HepG2 (cell line): ENCODE data around the gene HSD3B7. TPM values are rescaled to one million over a fixed set of nuclear protein-coding genes. Genes with fewer than 3 reads are reported as not detected.

Source experiments
- ATAC-seq: fragments of 200-7000 bp; cut with Tn5 transposase; 3 replicates; pipeline ENCODE4 v1.9.1; 2020; ENCODE audit warnings: mild to moderate bottlenecking, moderate library complexity
- BruUV-seq: library from RNA; stranded (reverse); fragments of 400-500 nt; replicated peaks from 2 replicates; lab custom pipeline; 2021; lab: Mats Ljungman, UMichigan
- CTCF ChIA-PET: fragments of 300-600 bp; formaldehyde crosslinking; extraction: SDS; loops from one replicate; lab custom pipeline; 2021; ENCODE audit warnings: low total read pairs, inconsistent platforms, low intra/inter-chr PET ratio; lab: Yijun Ruan, JAX
- POLR2A ChIA-PET: fragments of 350-600 bp; sonication (Branson Sonifier 250); formaldehyde crosslinking; loops from one replicate; lab custom pipeline; 2020; ENCODE audit warnings: antibody characterized with exemption, inconsistent platforms; lab: Yijun Ruan, JAX
- DNase-seq: peaks from one replicate; pipeline ENCODE4 v3.0.0-alpha.2; 2015; ENCODE audit warnings: low spot score
- FAIRE-seq: peaks from 3 replicates; lab custom pipeline; 2011; peaks lifted over from hg19 to GRCh38; lab: Jason Lieb, UNC
- H2AFZ ChIP-seq: one replicate; pipeline ENCODE4 v1.6.1; 2011; ENCODE audit warnings: low read length, inconsistent platforms
- H3K27ac ChIP-seq: fragments of 300-600 bp; 3 replicates; pipeline ENCODE4 v1.8.0; 2011; ENCODE audit warnings: mixed run types, mild to moderate bottlenecking, mixed read lengths, low read length, inconsistent platforms; ENCODE audit not compliant: insufficient read depth; ENCODE audit errors: extremely low read length
- H3K27me3 ChIP-seq, 2 experiments: fragments of 200-600 bp in 1 of 2; 2 replicates in 1 of 2; 3 replicates in 1 of 2; pipeline versions ENCODE4 v1.6.0 to v1.8.0; 2011; ENCODE audit warnings: low read length in 2 of 2, mild to moderate bottlenecking in 2 of 2, moderate library complexity in 2 of 2, inconsistent platforms in 1 of 2; ENCODE audit not compliant: insufficient read depth in 2 of 2, control insufficient read depth in 1 of 2
- H3K36me3 ChIP-seq, 2 experiments: fragments of 200-600 bp in 1 of 2; replicated peaks in 1 of 2; 2 replicates in 1 of 2; 3 replicates in 1 of 2; pipeline versions ENCODE4 v1.5.1 to v1.8.0; 2011; ENCODE audit warnings: low read length in 2 of 2, inconsistent platforms in 1 of 2; ENCODE audit not compliant: insufficient read depth in 2 of 2, control insufficient read depth in 1 of 2
- H3K4me1 ChIP-seq: 2 replicates; pipeline ENCODE4 v1.5.1; 2012; ENCODE audit warnings: low read length, inconsistent platforms; ENCODE audit not compliant: insufficient read depth
- H3K4me2 ChIP-seq: 2 replicates; pipeline ENCODE4 v1.6.0; 2011; ENCODE audit warnings: low read depth, low read length, inconsistent platforms
- H3K4me3 ChIP-seq, 3 experiments: fragments of 200-600 bp in 1 of 3; sonication (generic), shearing (Covaris generic) in 1 of 3; replicated peaks in 1 of 3; 2 replicates each; pipeline ENCODE4 v1.5.1; 2011 to 2016; ENCODE audit warnings: low read length in 3 of 3, inconsistent platforms in 2 of 3, low read depth in 2 of 3, mild to moderate bottlenecking in 2 of 3, control low read depth in 1 of 3, mixed read lengths in 1 of 3; ENCODE audit not compliant: insufficient read depth in 1 of 3
- H3K79me2 ChIP-seq: one replicate; pipeline ENCODE4 v1.6.1; 2011; ENCODE audit warnings: low read length, inconsistent platforms; ENCODE audit not compliant: insufficient read depth
- H3K9ac ChIP-seq: 2 replicates; pipeline ENCODE4 v1.6.0; 2011; ENCODE audit warnings: mild to moderate bottlenecking, low read depth, low read length, inconsistent platforms; ENCODE audit not compliant: insufficient read depth
- H3K9me3 ChIP-seq: 2 replicates; pipeline ENCODE4 v1.5.1; 2012; ENCODE audit warnings: mild to moderate bottlenecking, low read length
- H4K20me1 ChIP-seq: 2 replicates; pipeline ENCODE4 v1.6.0; 2011; ENCODE audit warnings: inconsistent platforms, mild to moderate bottlenecking, low read length, moderate library complexity; ENCODE audit not compliant: insufficient read depth
- LCORL ChIP-seq, 2 experiments: fragments of 450-650 bp in 1 of 2; sonication (generic) in 1 of 2; formaldehyde crosslinking in 1 of 2; IDR thresholded peaks; 2 replicates each; pipeline versions ENCODE4 v1.5.0 to v1.6.1; 2017 to 2020; ENCODE audit warnings: antibody characterized with exemption in 1 of 2, missing genetic modification reagents in 1 of 2
- MBD4 ChIP-seq: IDR thresholded peaks from 2 replicates; pipeline ENCODE4 v1.6.1; 2012; ENCODE audit warnings: low read length, inconsistent platforms, borderline replicate concordance
- RXRA ChIP-seq: sonication (generic); formaldehyde crosslinking; IDR thresholded peaks from 2 replicates; pipeline ENCODE4 v1.5.1; 2020; ENCODE audit warnings: missing genetic modification reagents
- SOX13 ChIP-seq, 3 experiments: fragments of 450-650 bp in 1 of 3; sonication (generic) in 1 of 3; formaldehyde crosslinking in 1 of 3; IDR thresholded peaks in 2 of 3; conservative IDR thresholded peaks in 1 of 3; 2 replicates each; pipeline versions ENCODE4 v1.5.0 to v1.6.1; 2016 to 2020; ENCODE audit warnings: antibody characterized with exemption in 1 of 3, mild to moderate bottlenecking in 1 of 3, missing compliant biosample characterization in 1 of 3, missing genetic modification reagents in 1 of 3, moderate library complexity in 1 of 3
- ZNF256 ChIP-seq: sonication (generic); formaldehyde crosslinking; conservative IDR thresholded peaks from 2 replicates; pipeline ENCODE4 v1.4.0; 2020; ENCODE audit warnings: missing genetic modification reagents
- ZNF296 ChIP-seq: sonication (generic); formaldehyde crosslinking; conservative IDR thresholded peaks from 2 replicates; pipeline ENCODE4 v1.5.0; 2020; ENCODE audit warnings: mild to moderate bottlenecking, missing genetic modification reagents
- ZNF441 ChIP-seq: sonication (generic); formaldehyde crosslinking; IDR thresholded peaks from 2 replicates; pipeline ENCODE4 v1.7.0; 2021; ENCODE audit warnings: missing genetic modification reagents, borderline replicate concordance
- ZNF556 ChIP-seq: sonication (generic); formaldehyde crosslinking; IDR thresholded peaks from 2 replicates; pipeline ENCODE4 v1.4.0; 2020; ENCODE audit warnings: mild to moderate bottlenecking, missing genetic modification reagents, borderline replicate concordance
- ZSCAN30 ChIP-seq: sonication (generic); formaldehyde crosslinking; IDR thresholded peaks from 2 replicates; pipeline ENCODE4 v1.5.0; 2020; ENCODE audit warnings: mild to moderate bottlenecking, missing genetic modification reagents
- WGBS: methylation state at CpG from one replicate; pipeline ENCODE4 v1.1.6; 2017; ENCODE audit warnings: low lambda C conversion rate; 5-methylcytosine and 5-hydroxymethylcytosine counted together
- in situ Hi-C: cut with HindIII; loops from 2 replicates; pipeline ENCODE4 v1.10.0; 2017; ENCODE audit warnings: low pct_unique_long_range_greater_than_20kb; ENCODE audit not compliant: extremely low pct_ligation_motif_present
- intact Hi-C: fragments of 100-400 bp; cut with micrococcal nuclease; formaldehyde crosslinking; loops from one replicate; pipeline ENCODE4 v1.10.0; 2022; ENCODE audit not compliant: unreplicated experiment
- polyA plus RNA-seq, 8 experiments: library from polyadenylated mRNA; depleted of rRNA in 3 of 8; stranded (reverse) in 7 of 8; unstranded in 1 of 8; fragments of >200 nt; fragmentation: Illumina TruSeq in 4 of 8; extraction: Trizol in 4 of 8; gene quantifications; 2 replicates each; pipeline versions ENCODE4 v1.2.1 to v1.2.3, GENCODE V29; 2011 to 2016; ENCODE audit warnings: low read depth in 4 of 8, missing spikeins in 1 of 8, mixed read lengths in 1 of 8; ENCODE audit not compliant: insufficient read depth in 1 of 8
- total RNA-seq, 5 experiments: library from RNA; depleted of rRNA; stranded (reverse); fragments of >200 nt; fragmentation: Illumina TruSeq; extraction: Trizol; gene quantifications; 2 replicates each; pipeline ENCODE4 v1.2.3, GENCODE V29; 2016; ENCODE audit warnings: low read depth in 1 of 5
- TF ChIP-seq, protein P1 (sequence below), 2 experiments: IDR thresholded peaks; 2 replicates each; pipeline ENCODE4 v1.6.1; 2011 to 2012; ENCODE audit warnings: low read length in 2 of 2, borderline replicate concordance in 1 of 2, low read depth in 1 of 2, mild to moderate bottlenecking in 1 of 2, moderate library complexity in 1 of 2
- TF ChIP-seq, protein P2 (sequence below): IDR thresholded peaks from 2 replicates; pipeline ENCODE4 v1.6.1; 2016; ENCODE audit warnings: low read depth
- TF ChIP-seq, protein P3 (sequence below): sonication (generic); IDR thresholded peaks from 2 replicates; pipeline ENCODE4 v1.6.1; 2016; ENCODE audit warnings: low read depth, borderline replicate concordance
- TF ChIP-seq, protein P4 (sequence below): sonication (generic); formaldehyde crosslinking; IDR thresholded peaks from 2 replicates; pipeline ENCODE4 v1.9.0; 2022; ENCODE audit warnings: low read depth, missing genetic modification reagents

Gene HSD3B7
- total and polyA plus RNA-seq, 2 of the 13 experiments (the other 11 are each of a cell fraction or from before 2014, with no cell fraction given): 32.9 to 69.7 TPM

DNA sequence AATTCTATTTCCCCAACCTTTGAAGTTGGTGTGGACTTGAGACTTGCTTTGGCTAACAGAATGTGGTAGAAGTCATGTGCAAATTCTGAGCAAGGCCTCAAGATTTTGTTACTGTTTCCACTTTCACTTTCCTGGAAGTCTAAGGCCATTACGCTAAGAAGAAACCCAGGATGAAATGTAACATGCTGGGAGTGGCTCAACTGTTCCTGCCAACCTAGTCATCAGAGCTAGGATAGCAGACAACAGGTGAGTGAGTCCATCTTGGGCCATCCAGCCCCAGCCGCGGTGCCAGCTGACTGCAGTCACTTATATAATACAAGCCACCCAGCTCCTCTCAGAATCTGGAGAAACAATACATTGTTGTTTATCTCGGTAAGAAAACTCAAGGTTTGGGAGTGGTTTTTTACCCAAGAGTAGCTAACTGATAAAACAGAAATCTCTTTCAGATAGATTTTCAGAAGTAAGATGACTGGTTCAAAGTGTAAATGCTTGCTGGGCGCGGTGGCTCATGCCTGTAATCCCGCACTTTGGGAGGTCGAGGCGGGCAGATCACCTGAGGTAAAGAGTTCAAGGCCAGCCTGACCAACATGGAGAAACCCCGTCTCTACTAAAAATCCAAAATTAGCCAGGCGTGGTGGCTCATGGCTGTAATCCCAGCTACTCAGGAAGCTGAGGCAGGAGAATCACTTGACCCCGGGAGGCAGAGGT lies 37.7 kb downstream of the HSD3B7 start:
- FAIRE-seq: no peak
- Histone ChIP-seq H2AFZ (no peak overlapping the region), H3K4me2 (peak overlapping the region; percentile 69), H3K27ac (peak overlapping the region; percentile 19), H3K27me3 (peaks cover 0 to 2% of the 10 kb centered on the region in 2 experiments; a peak in 1 of 5 replicates), H3K79me2 (no peaks in the 10 kb centered on the region), H3K9ac (no peak overlapping the region), H3K9me3 (no peaks in the 10 kb centered on the region), H3K36me3 (no peaks in the 10 kb centered on the region), H3K4me3 (peak overlapping the region in 2 of 3 experiments; percentile 19 to 43; a peak in 3 of 6 replicates), H4K20me1 (no peaks in the 10 kb centered on the region), H3K4me1 (peaks cover 51% of the 10 kb centered on the region)
- 6% methylated on average over 12 of the region's 12 CpGs for WGBS
- no TSS peak for BruUV-seq
- in situ Hi-C loops: no loop called here
- DNase-seq: peak; percentile 30
- POLR2A ChIA-PET: interaction anchor here (0.6 to 5.8 kb wide), 9 partner anchors 11 to 177 kb away, joined by 3 to 41 read pairs (median 8); partner anchors contain the start of genes KAT8, STX4, ZNF646 and ZNF668
- CTCF ChIA-PET: interaction anchor here (1.8 kb wide), 1 partner anchor 38 kb away, joined by 4 read pairs; the partner anchor contains the start of gene HSD3B7
- intact Hi-C loops: no loop called here
- ATAC-seq: peak; percentile 21; the same call in 2 of the 3 replicates
- TF ChIP-seq ZNF441 (CRISPR knock-in tag): no peak
- no peak for TF ChIP-seq ZSCAN30
- TF ChIP-seq SOX13 (IDR thresholded peaks at IDR 0.05): no peak
- TF ChIP-seq SOX13 (CRISPR knock-in tag; conservative IDR thresholded peaks at IDR 0.05 in 1 of 2, IDR thresholded peaks at IDR 0.05 in 1 of 2): 0 out of 4 replicates have a peak, but pooled peaks of 1 of the 2 experiments have one; percentile 22
- TF ChIP-seq ZNF556 (CRISPR knock-in tag): peak; percentile 45; the same call in 1 of the 2 replicates
- TF ChIP-seq ZNF256 (CRISPR knock-in tag): no peak
- TF ChIP-seq LCORL (IDR thresholded peaks at IDR 0.05): no peak
- TF ChIP-seq LCORL (CRISPR knock-in tag; IDR thresholded peaks at IDR 0.05): no peak
- TF ChIP-seq, protein P1, sequence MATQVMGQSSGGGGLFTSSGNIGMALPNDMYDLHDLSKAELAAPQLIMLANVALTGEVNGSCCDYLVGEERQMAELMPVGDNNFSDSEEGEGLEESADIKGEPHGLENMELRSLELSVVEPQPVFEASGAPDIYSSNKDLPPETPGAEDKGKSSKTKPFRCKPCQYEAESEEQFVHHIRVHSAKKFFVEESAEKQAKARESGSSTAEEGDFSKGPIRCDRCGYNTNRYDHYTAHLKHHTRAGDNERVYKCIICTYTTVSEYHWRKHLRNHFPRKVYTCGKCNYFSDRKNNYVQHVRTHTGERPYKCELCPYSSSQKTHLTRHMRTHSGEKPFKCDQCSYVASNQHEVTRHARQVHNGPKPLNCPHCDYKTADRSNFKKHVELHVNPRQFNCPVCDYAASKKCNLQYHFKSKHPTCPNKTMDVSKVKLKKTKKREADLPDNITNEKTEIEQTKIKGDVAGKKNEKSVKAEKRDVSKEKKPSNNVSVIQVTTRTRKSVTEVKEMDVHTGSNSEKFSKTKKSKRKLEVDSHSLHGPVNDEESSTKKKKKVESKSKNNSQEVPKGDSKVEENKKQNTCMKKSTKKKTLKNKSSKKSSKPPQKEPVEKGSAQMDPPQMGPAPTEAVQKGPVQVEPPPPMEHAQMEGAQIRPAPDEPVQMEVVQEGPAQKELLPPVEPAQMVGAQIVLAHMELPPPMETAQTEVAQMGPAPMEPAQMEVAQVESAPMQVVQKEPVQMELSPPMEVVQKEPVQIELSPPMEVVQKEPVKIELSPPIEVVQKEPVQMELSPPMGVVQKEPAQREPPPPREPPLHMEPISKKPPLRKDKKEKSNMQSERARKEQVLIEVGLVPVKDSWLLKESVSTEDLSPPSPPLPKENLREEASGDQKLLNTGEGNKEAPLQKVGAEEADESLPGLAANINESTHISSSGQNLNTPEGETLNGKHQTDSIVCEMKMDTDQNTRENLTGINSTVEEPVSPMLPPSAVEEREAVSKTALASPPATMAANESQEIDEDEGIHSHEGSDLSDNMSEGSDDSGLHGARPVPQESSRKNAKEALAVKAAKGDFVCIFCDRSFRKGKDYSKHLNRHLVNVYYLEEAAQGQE (IDR thresholded peaks at IDR 0.05; ENCODE audit: borderline replicate concordance in 1 of 2, low read depth in 1 of 2, low read length in 2 of 2): no peak
- TF ChIP-seq, protein P2, sequence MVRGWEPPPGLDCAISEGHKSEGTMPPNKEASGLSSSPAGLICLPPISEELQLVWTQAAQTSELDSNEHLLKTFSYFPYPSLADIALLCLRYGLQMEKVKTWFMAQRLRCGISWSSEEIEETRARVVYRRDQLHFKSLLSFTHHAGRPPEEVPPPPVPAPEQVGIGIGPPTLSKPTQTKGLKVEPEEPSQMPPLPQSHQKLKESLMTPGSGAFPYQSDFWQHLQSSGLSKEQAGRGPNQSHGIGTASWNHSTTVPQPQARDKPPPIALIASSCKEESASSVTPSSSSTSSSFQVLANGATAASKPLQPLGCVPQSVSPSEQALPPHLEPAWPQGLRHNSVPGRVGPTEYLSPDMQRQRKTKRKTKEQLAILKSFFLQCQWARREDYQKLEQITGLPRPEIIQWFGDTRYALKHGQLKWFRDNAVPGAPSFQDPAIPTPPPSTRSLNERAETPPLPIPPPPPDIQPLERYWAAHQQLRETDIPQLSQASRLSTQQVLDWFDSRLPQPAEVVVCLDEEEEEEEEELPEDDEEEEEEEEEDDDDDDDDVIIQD: no peak
- TF ChIP-seq RXRA: peak; percentile 58
- no peak for TF ChIP-seq MBD4
- TF ChIP-seq, protein P3, sequence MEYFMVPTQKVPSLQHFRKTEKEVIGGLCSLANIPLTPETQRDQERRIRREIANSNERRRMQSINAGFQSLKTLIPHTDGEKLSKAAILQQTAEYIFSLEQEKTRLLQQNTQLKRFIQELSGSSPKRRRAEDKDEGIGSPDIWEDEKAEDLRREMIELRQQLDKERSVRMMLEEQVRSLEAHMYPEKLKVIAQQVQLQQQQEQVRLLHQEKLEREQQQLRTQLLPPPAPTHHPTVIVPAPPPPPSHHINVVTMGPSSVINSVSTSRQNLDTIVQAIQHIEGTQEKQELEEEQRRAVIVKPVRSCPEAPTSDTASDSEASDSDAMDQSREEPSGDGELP: peak; percentile 87
- peak; percentile 77; the same call in 1 of the 2 replicates for TF ChIP-seq ZNF296 (CRISPR knock-in tag)
- TF ChIP-seq, protein P4, sequence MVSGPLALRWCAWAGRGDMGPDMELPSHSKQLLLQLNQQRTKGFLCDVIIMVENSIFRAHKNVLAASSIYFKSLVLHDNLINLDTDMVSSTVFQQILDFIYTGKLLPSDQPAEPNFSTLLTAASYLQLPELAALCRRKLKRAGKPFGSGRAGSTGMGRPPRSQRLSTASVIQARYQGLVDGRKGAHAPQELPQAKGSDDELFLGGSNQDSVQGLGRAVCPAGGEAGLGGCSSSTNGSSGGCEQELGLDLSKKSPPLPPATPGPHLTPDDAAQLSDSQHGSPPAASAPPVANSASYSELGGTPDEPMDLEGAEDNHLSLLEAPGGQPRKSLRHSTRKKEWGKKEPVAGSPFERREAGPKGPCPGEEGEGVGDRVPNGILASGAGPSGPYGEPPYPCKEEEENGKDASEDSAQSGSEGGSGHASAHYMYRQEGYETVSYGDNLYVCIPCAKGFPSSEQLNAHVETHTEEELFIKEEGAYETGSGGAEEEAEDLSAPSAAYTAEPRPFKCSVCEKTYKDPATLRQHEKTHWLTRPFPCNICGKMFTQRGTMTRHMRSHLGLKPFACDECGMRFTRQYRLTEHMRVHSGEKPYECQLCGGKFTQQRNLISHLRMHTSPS: peak; percentile 38; the same call in 1 of the 2 replicates
